Gastrocnemius medialis (tissue), 4 donors: ENCODE data around the gene DGLUCY. TPM values are rescaled to one million over a fixed set of nuclear protein-coding genes. Genes with fewer than 3 reads are reported as not detected.
"Not testable (repeated sequence)": the region's sequence is repeated elsewhere in the genome, so short reads cannot be mapped to it uniquely, and the experiment has no call there.

Experiments used
- ATAC-seq, 2 donors: fragments of 150-250 bp; one replicate each; pipeline ENCODE4 v1.9.1; 2016
- DNase-seq, 2 donors: peaks; one replicate each; pipeline ENCODE4 v3.0.0-alpha.2; 2019
- H3K27ac ChIP-seq, 4 donors: fragments of 200-600 bp; sonication (generic); 1 replicate in 1 of 4; 2 replicates in 3 of 4; pipeline ENCODE4 v1.5.1; 2016 to 2018; ENCODE audit warnings: mild to moderate bottlenecking in 2 of 4, moderate library complexity in 1 of 4
- H3K27me3 ChIP-seq, 3 donors: fragments of 200-600 bp; sonication (generic) in 2 of 3; 1 replicate in 1 of 3; 2 replicates in 2 of 3; pipeline versions ENCODE4 v1.5.1 to v1.6.0; 2016 to 2019; ENCODE audit warnings: mild to moderate bottlenecking in 1 of 3, moderate library complexity in 1 of 3
- H3K36me3 ChIP-seq, 2 donors: fragments of 200-600 bp; sonication (generic) in 1 of 2; one replicate each; pipeline ENCODE4 v1.5.1; 2017 to 2018
- H3K4me1 ChIP-seq, 2 donors: fragments of 200-600 bp; sonication (generic) in 1 of 2; one replicate each; pipeline ENCODE4 v1.5.1; 2016 to 2017; ENCODE audit warnings: mild to moderate bottlenecking in 2 of 2
- H3K4me3 ChIP-seq, 4 donors: fragments of 200-600 bp; sonication (generic) in 3 of 4; 1 replicate in 1 of 4; 2 replicates in 3 of 4; pipeline ENCODE4 v1.5.1; 2016 to 2019; ENCODE audit warnings: mild to moderate bottlenecking in 2 of 4
- H3K9me3 ChIP-seq, 3 donors: fragments of 200-600 bp; sonication (generic) in 2 of 3; 1 replicate in 1 of 3; 2 replicates in 2 of 3; pipeline ENCODE4 v1.5.1; 2016 to 2019
- CTCF ChIP-seq, 5 experiments: fragments of 450-650 bp in 3 of 5; fragments of 200-600 bp in 2 of 5; sonication (generic) in 2 of 5; IDR thresholded peaks in 4 of 5; conservative IDR thresholded peaks in 1 of 5; 1 replicate in 4 of 5; 2 replicates in 1 of 5; pipeline ENCODE4 v1.5.1; 2016 to 2019; ENCODE audit warnings: antibody characterized with exemption in 5 of 5, mild to moderate bottlenecking in 3 of 5, moderate library complexity in 3 of 5
- POLR2A ChIP-seq, 2 donors: fragments of 450-650 bp; IDR thresholded peaks; one replicate each; pipeline ENCODE4 v1.6.1; 2017; ENCODE audit warnings: antibody characterized with exemption in 2 of 2, mild to moderate bottlenecking in 2 of 2, moderate library complexity in 2 of 2
- in situ Hi-C, 4 donors: fragments of 200-750 bp; cut with MboI; loops; one replicate each; pipeline versions ENCODE4 v1.15.0 to v1.8.0; 2017; ENCODE audit warnings: low sequenced_read_pairs in 4 of 4
- intact Hi-C: fragments of 100-400 bp; cut with DNase I; formaldehyde crosslinking; loops from one replicate; pipeline ENCODE4 v1.15.1; 2023; ENCODE audit warnings: low total_unique reads
- total RNA-seq, 4 donors: library from RNA; depleted of rRNA; stranded (reverse); fragments of >200 nt; gene quantifications; one replicate each; pipeline versions ENCODE4 v1.1.0 to v1.2.3, GENCODE V29; 2016

Gene DGLUCY
- total RNA-seq, 4 donors from 2014 or later = 29.3 to 93.7 (median 67.8) TPM

DNA sequence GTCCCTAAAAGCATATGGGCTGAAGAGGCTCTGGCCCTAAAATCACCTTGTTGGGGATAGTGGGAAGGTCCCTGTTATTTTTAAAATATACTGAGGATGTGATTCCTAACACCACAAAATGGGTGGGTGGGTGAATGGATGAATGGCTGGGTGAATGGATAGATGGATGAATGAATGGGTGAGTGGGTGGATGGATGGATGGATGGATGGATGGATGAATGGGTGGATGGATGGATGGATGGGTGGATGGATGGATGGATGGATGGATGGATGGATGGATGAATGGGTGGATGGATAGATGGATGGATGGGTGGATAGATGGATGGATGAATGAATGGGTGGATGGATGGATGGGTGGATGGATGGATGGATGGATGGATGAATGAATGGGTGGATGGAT, 43.0 kb downstream of the DGLUCY start:
- H3K9me3 ChIP-seq, H3K27me3 ChIP-seq, ATAC-seq, H3K4me3 ChIP-seq, DNase-seq: not testable (repeated sequence)
- Histone ChIP-seq H3K4me1 (peaks cover 46 to 56% of the 10 kb centered on the region in 2 donors), H3K36me3 (peaks cover 0 to 19% of the 10 kb centered on the region in 2 donors), H3K27ac (peak overlapping the region; percentile 66 to 94 (median 83))
- in situ Hi-C loops (loop anchor here in 2 of 4 donors (25.0 kb wide), 1 partner anchor 770 kb away; the partner anchor contains the start of gene CALM1 (in 2 of the 2)), intact Hi-C loops (loop anchor here (2.0 to 10.0 kb wide), 2 partner anchors 62 to 772 kb away; no protein-coding TSS in a partner anchor)

- in situ Hi-C loops = loop anchor here in 2 of 4 donors (25.0 kb wide), 1 partner anchor 771 kb away; the partner anchor contains the start of gene CALM1 (in 2 of the 2)
- peak; percentile 89 to 94 for ATAC-seq
- Histone ChIP-seq H3K36me3 (peaks cover 0 to 19% of the 10 kb centered on the region in 2 donors), H3K27me3 (no peaks in the 10 kb centered on the region), H3K27ac (peak overlapping the region; percentile 85 to 96 (median 92)), H3K4me3 (no peak overlapping the region), H3K9me3 (no peaks in the 10 kb centered on the region), H3K4me1 (peaks cover 46 to 68% of the 10 kb centered on the region in 2 donors)
- DNase-seq = peak; percentile 93 to 98
- intact Hi-C loops = loop anchor here (10.0 kb wide), 1 partner anchor 773 kb away; no protein-coding TSS in a partner anchor
- TF ChIP-seq POLR2A (IDR thresholded peaks at IDR 0.05) = peak; percentile 48 to 75
- TF ChIP-seq CTCF (IDR thresholded peaks at IDR 0.05 in 4 of 5, conservative IDR thresholded peaks at IDR 0.05 in 1 of 5) = no peak
Observed at GRCh38 chr14:91158091-91158790, 44.4 kb downstream of the DGLUCY start.

DNA sequence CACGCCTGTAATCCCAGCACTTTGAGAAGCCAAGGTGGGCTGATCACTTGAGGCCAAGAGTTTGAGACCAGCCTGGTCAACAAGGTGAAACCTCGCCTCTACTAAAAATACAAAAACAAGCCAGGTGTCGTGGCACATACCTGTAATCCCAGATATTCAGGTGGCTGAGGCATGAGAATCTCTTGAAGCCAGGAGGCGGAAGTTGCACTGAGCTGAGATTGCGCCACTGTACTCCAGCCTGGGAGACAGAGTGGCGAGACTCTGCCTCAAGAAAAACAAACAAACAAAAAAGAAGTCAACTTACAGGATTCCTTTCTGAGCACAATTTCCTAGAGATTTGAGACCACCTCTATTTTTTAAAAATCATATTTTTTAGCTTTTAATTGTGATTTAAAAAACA, 45.3 kb downstream of the DGLUCY start:
- in situ Hi-C loops = loop anchor here in 2 of 4 donors (25.0 kb wide), 1 partner anchor 772 kb away; the partner anchor contains the start of gene CALM1 (in 2 of the 2)
- no peak for ATAC-seq
- no peak for TF ChIP-seq POLR2A (IDR thresholded peaks at IDR 0.05)
- intact Hi-C loops = loop anchor here (10.0 kb wide), 1 partner anchor 774 kb away; no protein-coding TSS in a partner anchor
- DNase-seq = no peak
- H3K36me3 ChIP-seq = peaks cover 0 to 19% of the 10 kb centered on the region in 2 donors
- H3K4me3 ChIP-seq = no peak overlapping the region
- no peaks in the 10 kb centered on the region for H3K9me3 ChIP-seq
- H3K27me3 ChIP-seq = no peaks in the 10 kb centered on the region
- H3K4me1 ChIP-seq = peaks cover 55 to 75% of the 10 kb centered on the region in 2 donors
- peak overlapping the region; percentile 85 to 96 (median 92) for H3K27ac ChIP-seq

- peaks cover 0 to 19% of the 10 kb centered on the region in 2 donors for H3K36me3 ChIP-seq
- intact Hi-C loops = loop anchor here (10.0 kb wide), 3 partner anchors 405 to 775 kb away; no protein-coding TSS in a partner anchor
Observed at GRCh38 chr14:91159906-91160305, 46.0 kb downstream of the DGLUCY start.

DNA sequence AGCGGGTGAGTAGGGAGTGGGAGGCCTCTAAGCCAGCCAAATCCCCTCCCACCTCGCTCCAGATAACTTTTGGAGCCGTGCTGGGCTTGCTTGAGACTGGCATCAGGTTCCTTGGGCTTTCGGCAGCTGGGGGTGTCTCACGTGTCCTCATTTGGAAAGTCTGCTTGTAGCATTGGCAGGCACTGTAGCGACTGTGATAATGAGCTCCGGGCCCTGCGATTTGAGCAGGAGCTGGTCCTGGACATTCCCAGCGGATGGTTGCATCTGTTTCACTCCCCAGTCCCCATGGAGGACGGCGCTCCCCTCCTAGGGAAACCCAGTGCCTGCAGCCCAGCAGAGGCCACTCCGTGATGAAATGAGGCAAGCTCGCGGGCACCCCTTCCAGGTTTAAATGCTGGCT, 49.4 kb downstream of the DGLUCY start:
- in situ Hi-C loops (loop anchor here in 2 of 4 donors (25.0 kb wide), 1 partner anchor 776 kb away; the partner anchor contains the start of gene CALM1 (in 2 of the 2)), intact Hi-C loops (loop anchor here (10.0 kb wide), 2 partner anchors 409 to 579 kb away; no protein-coding TSS in a partner anchor)
- TF ChIP-seq CTCF (IDR thresholded peaks at IDR 0.05 in 4 of 5, conservative IDR thresholded peaks at IDR 0.05 in 1 of 5) (no peak), POLR2A (IDR thresholded peaks at IDR 0.05) (peak in 1 of 2 donors; percentile 28)
- no peak overlapping the region for H3K4me3 ChIP-seq
- no peaks in the 10 kb centered on the region for H3K27me3 ChIP-seq
- peak overlapping the region; percentile 90 to 96 (median 94) for H3K27ac ChIP-seq
- DNase-seq = peak; percentile 86 to 95
- H3K4me1 ChIP-seq = peaks cover 62 to 82% of the 10 kb centered on the region in 2 donors
- H3K9me3 ChIP-seq = no peaks in the 10 kb centered on the region
- peaks cover 0 to 22% of the 10 kb centered on the region in 2 donors for H3K36me3 ChIP-seq
- ATAC-seq = peak; percentile 72 to 74

More at GRCh38 chr14:91159906-91160305, 46.0 kb downstream of the DGLUCY start:
- no peak for DNase-seq
- peak overlapping the region; percentile 85 to 96 (median 92) for H3K27ac ChIP-seq
- ATAC-seq = no peak
- no peaks in the 10 kb centered on the region for H3K27me3 ChIP-seq
- in situ Hi-C loops = loop anchor here in 2 of 4 donors (25.0 kb wide), 1 partner anchor 773 kb away; the partner anchor contains the start of gene CALM1 (in 2 of the 2)
- H3K4me1 ChIP-seq = peaks cover 56 to 73% of the 10 kb centered on the region in 2 donors
- TF ChIP-seq CTCF (IDR thresholded peaks at IDR 0.05 in 4 of 5, conservative IDR thresholded peaks at IDR 0.05 in 1 of 5) (no peak), POLR2A (IDR thresholded peaks at IDR 0.05) (no peak)
- no peaks in the 10 kb centered on the region for H3K9me3 ChIP-seq
- H3K4me3 ChIP-seq = no peak overlapping the region
